Measurements from ENCODE around the gene RNF144A. TPM values are rescaled to one million over a fixed set of nuclear protein-coding genes. Genes with fewer than 3 reads are reported as not detected.

The RNF144A gene
- total RNA-seq, 1 experiment from 2014 or later: 0.21 TPM

GRCh38 chr2:6943523-6943922 is 26.3 kb downstream of the RNF144A start:
- Mint-ChIP-seq H3K4me1 (ENCODE audit: insufficient read depth, unreplicated experiment) (no peaks in the 10 kb centered on the region), H3K27ac (ENCODE audit: low read depth, unreplicated experiment) (no peak overlapping the region)

DNA sequence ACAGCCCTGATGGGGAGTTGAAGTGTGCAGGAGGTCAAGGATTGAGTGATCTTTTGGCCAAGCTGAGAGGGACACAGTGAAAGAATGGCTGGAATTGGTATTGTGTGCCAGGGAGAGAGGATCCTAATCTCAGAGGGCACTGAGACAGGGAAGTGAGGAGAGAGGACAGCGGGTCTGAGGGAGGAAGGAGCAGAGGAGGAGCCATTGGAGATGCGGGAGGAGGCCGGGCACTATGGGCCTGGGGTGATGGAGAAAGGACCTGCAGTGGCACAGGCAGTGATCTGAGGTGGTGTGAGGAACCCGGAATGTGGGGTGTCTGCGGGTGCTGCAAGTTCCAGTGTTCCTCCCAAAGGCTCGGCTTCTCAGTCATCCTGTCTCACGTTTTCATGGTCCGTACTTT is 26.8 kb downstream of the RNF144A start:
- ChIA-PET POLR2A (no interaction called here), CTCF (interaction anchor here (0.6 kb wide), 1 partner anchor 8 kb away, joined by 3 read pairs; no protein-coding TSS in a partner anchor)
- DNase-seq (ENCODE audit: unreplicated experiment): no peak
- H3K27ac Mint-ChIP-seq (ENCODE audit: low read depth, unreplicated experiment): no peak overlapping the region
- no peaks in the 10 kb centered on the region for H3K9me3 Mint-ChIP-seq (ENCODE audit: unreplicated experiment)
- peaks cover 62% of the 10 kb centered on the region for H3K27me3 Mint-ChIP-seq (ENCODE audit: insufficient read depth, unreplicated experiment)
- no peaks in the 10 kb centered on the region for H3K36me3 Mint-ChIP-seq (ENCODE audit: insufficient read depth, unreplicated experiment)
- no TSS peak for BruUV-seq (replicated peaks)
- intact Hi-C loops (cut with micrococcal nuclease): no loop called here
- TF ChIP-seq CTCF (IDR thresholded peaks at IDR 0.05; ENCODE audit: unreplicated experiment): no peak
- no peak overlapping the region for H3K4me3 Mint-ChIP-seq (ENCODE audit: unreplicated experiment)
- no peaks in the 10 kb centered on the region for H3K4me1 Mint-ChIP-seq (ENCODE audit: insufficient read depth, unreplicated experiment)

More at GRCh38 chr2:6943523-6943922, 26.3 kb downstream of the RNF144A start:
- CTCF ChIA-PET: interaction anchor here (0.6 kb wide), 1 partner anchor 8 kb away, joined by 3 read pairs; no protein-coding TSS in a partner anchor
- TF ChIP-seq CTCF (IDR thresholded peaks at IDR 0.05; ENCODE audit: unreplicated experiment): no peak
- H3K9me3 Mint-ChIP-seq (ENCODE audit: unreplicated experiment): no peaks in the 10 kb centered on the region
- no peak overlapping the region for H3K4me3 Mint-ChIP-seq (ENCODE audit: unreplicated experiment)
- no peaks in the 10 kb centered on the region for H3K36me3 Mint-ChIP-seq (ENCODE audit: insufficient read depth, unreplicated experiment)
- no TSS peak for BruUV-seq (replicated peaks)
- POLR2A ChIA-PET: no interaction called here
- H3K27me3 Mint-ChIP-seq (ENCODE audit: insufficient read depth, unreplicated experiment): peaks cover 58% of the 10 kb centered on the region
- intact Hi-C loops (cut with micrococcal nuclease): no loop called here
- DNase-seq (ENCODE audit: unreplicated experiment): no peak

DNA sequence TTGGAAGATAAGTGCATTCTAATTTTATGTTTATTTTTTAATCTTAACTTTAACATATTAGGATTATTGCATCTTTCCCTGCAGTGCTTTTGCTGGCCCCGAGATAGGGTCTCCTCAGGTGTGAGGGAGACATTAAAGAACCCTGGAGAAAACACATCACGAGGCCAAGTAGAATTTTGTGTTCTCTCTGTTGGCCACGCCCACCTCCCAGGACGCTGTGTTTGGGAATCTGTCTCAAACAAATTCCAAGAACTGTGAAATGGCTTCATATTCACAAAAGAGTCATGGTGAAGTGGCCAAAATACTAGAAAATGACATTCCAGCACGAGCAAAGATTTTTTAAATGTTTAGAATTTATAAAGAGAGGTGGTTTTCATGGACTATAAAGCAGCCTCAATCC is 27.3 kb downstream of the RNF144A start:
- no peak for DNase-seq (ENCODE audit: unreplicated experiment)
- Mint-ChIP-seq H3K27me3 (ENCODE audit: insufficient read depth, unreplicated experiment) (peaks cover 65% of the 10 kb centered on the region), H3K9me3 (ENCODE audit: unreplicated experiment) (no peaks in the 10 kb centered on the region), H3K4me1 (ENCODE audit: insufficient read depth, unreplicated experiment) (no peaks in the 10 kb centered on the region), H3K4me3 (ENCODE audit: unreplicated experiment) (no peak overlapping the region), H3K36me3 (ENCODE audit: insufficient read depth, unreplicated experiment) (no peaks in the 10 kb centered on the region), H3K27ac (ENCODE audit: low read depth, unreplicated experiment) (no peak overlapping the region)
- ChIA-PET CTCF (no interaction called here), POLR2A (interaction anchor here (0.9 kb wide), 1 partner anchor 88 kb away, joined by 3 read pairs; no protein-coding TSS in a partner anchor)
- BruUV-seq (replicated peaks): no TSS peak
- TF ChIP-seq CTCF (IDR thresholded peaks at IDR 0.05; ENCODE audit: unreplicated experiment): no peak
- intact Hi-C loops (cut with micrococcal nuclease): no loop called here

DNA sequence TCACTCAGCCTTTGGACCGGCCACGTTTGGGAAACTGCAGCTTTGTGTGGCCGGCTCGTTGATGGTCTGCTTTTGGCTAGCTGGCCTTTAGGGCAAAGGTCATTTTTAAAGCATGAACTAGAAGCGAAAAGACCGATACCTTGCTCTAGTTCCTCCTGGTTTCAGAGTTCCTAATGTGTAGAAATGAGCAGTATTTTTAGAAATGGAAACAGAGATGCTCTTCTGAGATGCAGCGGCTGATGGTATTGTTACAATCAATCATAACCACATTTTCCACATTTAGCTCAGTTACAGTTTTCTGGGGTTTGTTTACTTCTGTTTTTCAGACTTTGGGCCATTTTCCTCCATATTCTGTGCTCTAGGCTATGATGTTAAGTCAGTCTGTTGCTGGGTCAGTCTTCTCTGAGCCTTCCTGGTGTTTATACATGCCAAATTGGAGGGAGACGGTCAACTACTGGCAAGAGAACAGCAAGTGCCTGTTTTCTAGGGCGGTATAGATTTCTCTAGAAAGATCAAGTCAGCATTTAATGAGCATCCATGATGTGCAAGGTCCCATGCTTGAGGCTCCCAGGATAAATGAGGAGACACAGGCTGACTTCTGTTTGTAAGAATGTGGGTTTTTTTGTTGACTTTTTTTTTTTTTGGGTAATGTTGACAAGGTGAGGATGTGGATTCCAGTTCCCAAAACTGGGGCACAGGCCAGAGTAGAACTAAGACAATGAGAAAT is 28.0 kb downstream of the RNF144A start:
- no TSS peak for BruUV-seq (replicated peaks)
- TF ChIP-seq CTCF (IDR thresholded peaks at IDR 0.05; ENCODE audit: unreplicated experiment): no peak
- POLR2A ChIA-PET: interaction anchor here (0.9 kb wide), 1 partner anchor 87 kb away, joined by 3 read pairs; no protein-coding TSS in a partner anchor
- Mint-ChIP-seq H3K9me3 (ENCODE audit: unreplicated experiment) (no peaks in the 10 kb centered on the region), H3K4me3 (ENCODE audit: unreplicated experiment) (no peak overlapping the region), H3K27ac (ENCODE audit: low read depth, unreplicated experiment) (no peak overlapping the region), H3K4me1 (ENCODE audit: insufficient read depth, unreplicated experiment) (no peaks in the 10 kb centered on the region), H3K36me3 (ENCODE audit: insufficient read depth, unreplicated experiment) (no peaks in the 10 kb centered on the region), H3K27me3 (ENCODE audit: insufficient read depth, unreplicated experiment) (peaks cover 65% of the 10 kb centered on the region)
- DNase-seq (ENCODE audit: unreplicated experiment): no peak
- CTCF ChIA-PET: no interaction called here
- intact Hi-C loops (cut with micrococcal nuclease): no loop called here

All from MCF 10A (cell line).